GM12872 (cell line): ENCODE data around the gene SOD1.
A peak's percentile ranks its signal among the peaks of the same experiment; 100 is the strongest.

Experiments used
- TF ChIP-seq, protein P1 (sequence below): IDR thresholded peaks from 3 replicates; pipeline ENCODE4 v1.5.1; 2011; ENCODE audit warnings: low read depth, mild to moderate bottlenecking, low read length, moderate library complexity; ENCODE audit not compliant: insufficient read depth

SOD1 gene

GRCh38 chr21:31623664-31624063 is 35.8 kb upstream of the SOD1 start:
- TF ChIP-seq, protein P1, sequence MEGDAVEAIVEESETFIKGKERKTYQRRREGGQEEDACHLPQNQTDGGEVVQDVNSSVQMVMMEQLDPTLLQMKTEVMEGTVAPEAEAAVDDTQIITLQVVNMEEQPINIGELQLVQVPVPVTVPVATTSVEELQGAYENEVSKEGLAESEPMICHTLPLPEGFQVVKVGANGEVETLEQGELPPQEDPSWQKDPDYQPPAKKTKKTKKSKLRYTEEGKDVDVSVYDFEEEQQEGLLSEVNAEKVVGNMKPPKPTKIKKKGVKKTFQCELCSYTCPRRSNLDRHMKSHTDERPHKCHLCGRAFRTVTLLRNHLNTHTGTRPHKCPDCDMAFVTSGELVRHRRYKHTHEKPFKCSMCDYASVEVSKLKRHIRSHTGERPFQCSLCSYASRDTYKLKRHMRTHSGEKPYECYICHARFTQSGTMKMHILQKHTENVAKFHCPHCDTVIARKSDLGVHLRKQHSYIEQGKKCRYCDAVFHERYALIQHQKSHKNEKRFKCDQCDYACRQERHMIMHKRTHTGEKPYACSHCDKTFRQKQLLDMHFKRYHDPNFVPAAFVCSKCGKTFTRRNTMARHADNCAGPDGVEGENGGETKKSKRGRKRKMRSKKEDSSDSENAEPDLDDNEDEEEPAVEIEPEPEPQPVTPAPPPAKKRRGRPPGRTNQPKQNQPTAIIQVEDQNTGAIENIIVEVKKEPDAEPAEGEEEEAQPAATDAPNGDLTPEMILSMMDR, result 0 out of 3 replicates have a peak, but pooled peaks have one; percentile 15

DNA sequence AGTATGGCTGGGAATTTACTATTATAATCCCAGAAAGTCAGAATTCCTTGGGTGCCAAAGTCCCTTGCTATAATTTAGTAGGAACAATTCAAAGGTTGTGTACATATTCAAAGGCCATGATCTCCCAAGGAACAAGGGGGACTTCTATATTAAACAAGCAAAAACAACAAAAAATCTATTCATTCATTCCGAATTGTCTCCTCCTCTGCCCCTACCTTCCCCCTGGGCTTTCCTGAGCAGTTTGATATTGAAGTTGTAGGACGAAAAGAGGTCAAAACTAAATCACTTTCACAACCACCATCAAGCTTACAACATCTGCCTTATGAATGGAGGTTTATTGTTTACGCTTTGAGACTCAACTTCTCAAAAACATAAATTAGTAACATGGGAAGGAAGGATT is 35.3 kb upstream of the SOD1 start:
- TF ChIP-seq, protein P1, result no peak

DNA sequence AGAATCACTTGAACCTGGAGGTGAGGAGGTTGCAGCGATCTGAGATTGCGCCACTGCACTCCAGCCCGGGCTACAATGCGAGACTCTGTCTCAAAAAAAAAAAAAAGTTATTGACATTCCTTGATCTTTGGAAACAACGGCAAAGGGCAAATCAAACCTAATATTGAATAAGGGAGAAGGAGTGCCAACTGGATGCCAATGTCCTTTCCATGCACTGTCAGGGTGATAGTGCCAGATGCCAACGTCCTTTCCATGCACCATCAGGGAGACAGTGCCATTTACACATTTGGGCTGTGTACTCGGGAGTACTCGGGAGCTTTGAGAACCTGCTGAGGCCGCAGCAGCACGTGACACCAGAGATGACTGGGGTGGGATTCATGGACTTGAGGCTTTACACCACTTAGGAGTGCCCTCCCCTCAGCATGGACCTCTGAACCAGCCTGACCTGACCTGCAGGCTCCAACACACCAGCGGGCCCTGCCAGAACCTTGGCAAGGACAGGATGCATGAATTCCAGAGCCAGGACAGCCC is 34.5 kb upstream of the SOD1 start:
- TF ChIP-seq, protein P1, result no peak

DNA sequence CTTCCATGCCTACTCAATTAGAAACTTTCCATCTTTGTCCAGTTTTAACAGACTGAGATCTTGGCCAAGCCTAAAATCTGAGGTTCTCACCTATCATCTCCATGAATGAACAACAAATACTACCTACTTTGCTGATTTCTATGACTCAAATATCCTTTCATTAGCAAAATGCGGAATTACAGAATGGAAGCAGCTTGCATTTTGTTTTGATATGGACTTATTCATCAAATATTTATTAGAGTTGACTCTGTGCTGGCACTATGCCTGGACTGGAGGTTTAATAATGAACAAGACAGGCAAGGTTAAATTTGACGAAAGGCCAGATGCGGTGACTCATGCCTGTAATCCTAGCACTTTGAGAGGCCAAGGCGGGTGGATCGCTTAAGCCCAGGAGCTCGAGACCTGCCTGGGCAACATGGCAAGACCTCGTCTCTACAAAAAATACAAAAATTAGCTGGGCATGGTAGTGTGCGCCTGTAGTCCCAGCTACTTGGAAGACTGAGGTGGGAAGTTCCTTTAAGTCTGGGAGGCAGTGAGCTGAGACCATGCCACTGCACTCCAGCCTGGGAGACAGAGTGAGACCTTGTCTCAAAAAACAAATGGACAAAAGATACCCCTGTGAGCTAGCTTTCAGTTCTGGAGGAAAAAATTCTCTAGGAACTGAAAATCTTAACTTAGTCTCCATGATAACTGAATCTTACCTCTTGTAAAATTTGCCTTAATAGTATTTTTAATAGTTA is 29.4 kb upstream of the SOD1 start:
- TF ChIP-seq, protein P1, result no peak

GRCh38 chr21:31634993-31635392 is 24.5 kb upstream of the SOD1 start:
- TF ChIP-seq, protein P1, result no peak

DNA sequence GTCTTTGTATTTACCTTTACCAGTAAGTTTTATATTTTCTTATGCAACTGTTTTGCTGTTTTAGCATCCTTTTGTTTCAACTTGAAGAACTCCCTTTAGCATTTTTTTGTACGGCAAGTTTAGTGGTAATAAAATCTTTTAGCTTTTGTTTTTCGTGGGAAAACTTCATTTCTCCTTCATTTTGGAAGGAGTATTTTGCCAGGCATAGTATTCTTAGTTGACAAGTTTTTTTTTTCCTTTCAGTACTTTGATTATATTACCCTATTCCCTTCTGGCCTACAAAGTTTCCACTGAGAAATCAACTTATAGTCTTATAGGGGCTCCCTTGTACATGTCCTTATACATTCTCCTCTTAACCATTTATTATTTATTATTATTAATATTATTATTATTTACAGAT is 22.6 kb upstream of the SOD1 start:
- TF ChIP-seq, protein P1, result no peak

DNA sequence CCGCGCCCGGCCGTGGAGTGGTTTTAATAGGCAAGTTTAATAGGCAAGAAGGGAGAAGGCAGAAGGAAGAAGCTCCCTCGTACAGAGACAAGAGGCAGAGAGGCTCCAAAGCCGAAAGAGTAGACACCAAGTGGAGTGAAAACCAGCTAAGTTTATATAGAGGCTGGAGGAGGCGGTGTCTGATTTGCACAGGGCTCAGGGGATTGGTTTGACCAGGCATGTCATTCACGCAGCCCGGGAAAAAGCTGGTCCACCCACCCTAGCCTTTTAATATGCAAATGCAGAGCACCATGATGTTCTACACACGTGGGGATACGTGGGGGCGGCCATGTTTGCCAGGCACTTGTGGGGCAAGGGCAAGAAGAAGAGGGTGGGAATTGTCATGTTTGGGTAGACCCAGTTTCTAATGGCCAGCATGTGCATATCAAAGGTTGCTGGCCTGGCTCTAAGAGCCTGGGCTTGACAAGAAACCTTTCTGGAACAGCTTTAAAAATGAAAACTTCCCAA is 18.0 kb upstream of the SOD1 start:
- TF ChIP-seq, protein P1, result no peak
